ENCODE measurements around the gene ARL4C.

DNA sequence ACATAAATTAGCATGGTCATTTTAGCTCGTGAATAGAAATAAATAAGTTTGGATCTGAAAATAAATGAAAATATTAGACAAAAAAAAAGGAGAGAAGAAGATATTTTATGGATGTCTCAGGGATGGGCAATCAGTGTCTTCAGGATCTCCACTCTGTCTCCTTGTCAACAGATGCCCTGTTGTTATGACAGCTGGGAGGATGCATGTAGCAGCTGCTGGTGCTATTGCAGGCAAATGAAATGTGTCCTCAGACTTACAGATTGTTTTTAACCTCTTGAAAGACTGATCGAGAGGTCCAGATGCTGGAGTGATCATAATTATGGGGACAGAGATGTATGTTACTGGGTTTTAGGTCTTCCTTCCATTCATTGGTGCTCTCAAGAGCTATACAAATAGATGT is 24.7 kb upstream of the ARL4C start:
- TF ChIP-seq, protein P1, sequence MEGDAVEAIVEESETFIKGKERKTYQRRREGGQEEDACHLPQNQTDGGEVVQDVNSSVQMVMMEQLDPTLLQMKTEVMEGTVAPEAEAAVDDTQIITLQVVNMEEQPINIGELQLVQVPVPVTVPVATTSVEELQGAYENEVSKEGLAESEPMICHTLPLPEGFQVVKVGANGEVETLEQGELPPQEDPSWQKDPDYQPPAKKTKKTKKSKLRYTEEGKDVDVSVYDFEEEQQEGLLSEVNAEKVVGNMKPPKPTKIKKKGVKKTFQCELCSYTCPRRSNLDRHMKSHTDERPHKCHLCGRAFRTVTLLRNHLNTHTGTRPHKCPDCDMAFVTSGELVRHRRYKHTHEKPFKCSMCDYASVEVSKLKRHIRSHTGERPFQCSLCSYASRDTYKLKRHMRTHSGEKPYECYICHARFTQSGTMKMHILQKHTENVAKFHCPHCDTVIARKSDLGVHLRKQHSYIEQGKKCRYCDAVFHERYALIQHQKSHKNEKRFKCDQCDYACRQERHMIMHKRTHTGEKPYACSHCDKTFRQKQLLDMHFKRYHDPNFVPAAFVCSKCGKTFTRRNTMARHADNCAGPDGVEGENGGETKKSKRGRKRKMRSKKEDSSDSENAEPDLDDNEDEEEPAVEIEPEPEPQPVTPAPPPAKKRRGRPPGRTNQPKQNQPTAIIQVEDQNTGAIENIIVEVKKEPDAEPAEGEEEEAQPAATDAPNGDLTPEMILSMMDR (IDR thresholded peaks at IDR 0.05), result no peak
- TF ChIP-seq, protein P2, sequence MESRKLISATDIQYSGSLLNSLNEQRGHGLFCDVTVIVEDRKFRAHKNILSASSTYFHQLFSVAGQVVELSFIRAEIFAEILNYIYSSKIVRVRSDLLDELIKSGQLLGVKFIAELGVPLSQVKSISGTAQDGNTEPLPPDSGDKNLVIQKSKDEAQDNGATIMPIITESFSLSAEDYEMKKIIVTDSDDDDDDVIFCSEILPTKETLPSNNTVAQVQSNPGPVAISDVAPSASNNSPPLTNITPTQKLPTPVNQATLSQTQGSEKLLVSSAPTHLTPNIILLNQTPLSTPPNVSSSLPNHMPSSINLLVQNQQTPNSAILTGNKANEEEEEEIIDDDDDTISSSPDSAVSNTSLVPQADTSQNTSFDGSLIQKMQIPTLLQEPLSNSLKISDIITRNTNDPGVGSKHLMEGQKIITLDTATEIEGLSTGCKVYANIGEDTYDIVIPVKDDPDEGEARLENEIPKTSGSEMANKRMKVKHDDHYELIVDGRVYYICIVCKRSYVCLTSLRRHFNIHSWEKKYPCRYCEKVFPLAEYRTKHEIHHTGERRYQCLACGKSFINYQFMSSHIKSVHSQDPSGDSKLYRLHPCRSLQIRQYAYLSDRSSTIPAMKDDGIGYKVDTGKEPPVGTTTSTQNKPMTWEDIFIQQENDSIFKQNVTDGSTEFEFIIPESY (IDR thresholded peaks at IDR 0.05; ENCODE audit: borderline replicate concordance, low read depth), result no peak
- no peak for TF ChIP-seq MXI1 (IDR thresholded peaks at IDR 0.05; ENCODE audit: low read depth, low read length)
- no peak for TF ChIP-seq SIN3A (IDR thresholded peaks at IDR 0.05; ENCODE audit: borderline replicate concordance, low read depth, low read length)
- no peak for TF ChIP-seq POLR2AphosphoS5 (IDR thresholded peaks at IDR 0.05; ENCODE audit: low read depth, low read length)
- TF ChIP-seq GABPA (IDR thresholded peaks at IDR 0.05; ENCODE audit: low read depth), result no peak
- TF ChIP-seq, protein P3, sequence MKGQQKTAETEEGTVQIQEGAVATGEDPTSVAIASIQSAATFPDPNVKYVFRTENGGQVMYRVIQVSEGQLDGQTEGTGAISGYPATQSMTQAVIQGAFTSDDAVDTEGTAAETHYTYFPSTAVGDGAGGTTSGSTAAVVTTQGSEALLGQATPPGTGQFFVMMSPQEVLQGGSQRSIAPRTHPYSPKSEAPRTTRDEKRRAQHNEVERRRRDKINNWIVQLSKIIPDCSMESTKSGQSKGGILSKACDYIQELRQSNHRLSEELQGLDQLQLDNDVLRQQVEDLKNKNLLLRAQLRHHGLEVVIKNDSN (IDR thresholded peaks at IDR 0.05; ENCODE audit: borderline replicate concordance, low read depth), result no peak
- TF ChIP-seq RFX5 (IDR thresholded peaks at IDR 0.05; ENCODE audit: low read length), result no peak
- no peak for TF ChIP-seq JUND (IDR thresholded peaks at IDR 0.05)
- TF ChIP-seq RAD21 (IDR thresholded peaks at IDR 0.05; ENCODE audit: low read length), result no peak
- no peak for TF ChIP-seq CHD2 (IDR thresholded peaks at IDR 0.05; ENCODE audit: low read length, partially characterized antibody)
- TF ChIP-seq EP300 (IDR thresholded peaks at IDR 0.05; ENCODE audit: borderline replicate concordance in 1 of 2, low read depth in 1 of 2, low read length in 1 of 2), result no peak

Data from SK-N-SH (cell line).